GM12878 (cell line): ENCODE measurements around the gene SPEM2. TPM values are rescaled to one million over a fixed set of nuclear protein-coding genes. Genes with fewer than 3 reads are reported as not detected.

Experiments used
- ATAC-seq: fragments of 200-7000 bp; cut with Tn5 transposase; 3 replicates; pipeline ENCODE4 v1.9.1; 2020; ENCODE audit warnings: mild to moderate bottlenecking, moderate library complexity
- BruUV-seq: library from RNA; stranded (reverse); fragments of 400-500 nt; replicated peaks from 2 replicates; lab custom pipeline; 2021; lab: Mats Ljungman, UMichigan
- CTCF ChIA-PET: fragments of 300-600 bp; sonication (Branson Sonifier 250); formaldehyde crosslinking; extraction: SDS; loops from one replicate; lab custom pipeline; 2021; ENCODE audit warnings: inconsistent platforms; lab: Yijun Ruan, JAX
- POLR2A ChIA-PET: fragments of 350-600 bp; formaldehyde crosslinking; extraction: SDS; loops from one replicate; lab custom pipeline; 2021; ENCODE audit warnings: inconsistent platforms; lab: Charles Lee
- RAD21 ChIA-PET: fragments of 300-600 bp; sonication (Branson Sonifier 250); formaldehyde crosslinking; loops from one replicate; lab custom pipeline; 2023; ENCODE audit warnings: antibody characterized with exemption; ENCODE audit not compliant: unreplicated experiment; lab: Charles Lee
- SMC1A ChIA-PET: fragments of 300-600 bp; sonication (Branson Sonifier 250); formaldehyde crosslinking; loops from one replicate; lab custom pipeline; 2023; ENCODE audit not compliant: unreplicated experiment, uncharacterized antibody; lab: Charles Lee
- DNase-seq: peaks from one replicate; pipeline ENCODE4 v3.0.0-alpha.2; 2011; ENCODE audit warnings: low read depth, low spot score
- FAIRE-seq: peaks from 3 replicates; lab custom pipeline; 2011; peaks lifted over from hg19 to GRCh38; lab: Jason Lieb, UNC
- H2AFZ ChIP-seq: 2 replicates; pipeline ENCODE4 v1.6.0; 2011; ENCODE audit warnings: low read depth, low read length, control low read depth; ENCODE audit not compliant: control insufficient read depth
- H3K27ac ChIP-seq: 2 replicates; pipeline ENCODE4 v1.5.1; 2011; ENCODE audit warnings: control low read depth; ENCODE audit not compliant: control insufficient read depth, insufficient read depth
- H3K27me3 ChIP-seq, 2 experiments: replicated peaks in 1 of 2; 2 replicates each; pipeline versions ENCODE4 v1.6.0 to v1.6.1; 2011; ENCODE audit warnings: low read length in 1 of 2; ENCODE audit not compliant: control insufficient read depth in 2 of 2, insufficient read depth in 2 of 2
- H3K36me3 ChIP-seq, 2 experiments: 2 replicates each; pipeline ENCODE4 v1.5.1; 2011; ENCODE audit warnings: low read length in 1 of 2; ENCODE audit not compliant: control insufficient read depth in 2 of 2, insufficient read depth in 2 of 2
- H3K4me1 ChIP-seq: 2 replicates; pipeline ENCODE4 v1.6.1; 2011; ENCODE audit warnings: mild to moderate bottlenecking, low read length, moderate library complexity, mixed read lengths; ENCODE audit not compliant: control insufficient read depth, insufficient read depth
- H3K4me2 ChIP-seq: 2 replicates; pipeline ENCODE4 v1.6.0; 2011; ENCODE audit warnings: control low read depth; ENCODE audit not compliant: control insufficient read depth, insufficient read depth
- H3K4me3 ChIP-seq: fragments of 200-600 bp; sonication (generic); 2 replicates; pipeline ENCODE4 v1.5.1; 2016
- H3K79me2 ChIP-seq: 2 replicates; pipeline ENCODE4 v1.6.0; 2011; ENCODE audit warnings: low read length; ENCODE audit not compliant: control insufficient read depth, insufficient read depth
- H3K9ac ChIP-seq: 2 replicates; pipeline ENCODE4 v1.8.0; 2011; ENCODE audit warnings: low read length, control low read depth, mixed read lengths; ENCODE audit not compliant: control insufficient read depth, insufficient read depth
- H3K9me3 ChIP-seq: replicated peaks from 3 replicates; pipeline ENCODE4 v1.5.1; 2011; ENCODE audit warnings: mild to moderate bottlenecking, low read length; ENCODE audit not compliant: control insufficient read depth, insufficient read depth
- H4K20me1 ChIP-seq: 2 replicates; pipeline ENCODE4 v1.6.0; 2011; ENCODE audit not compliant: control insufficient read depth, insufficient read depth
- CREM ChIP-seq: IDR thresholded peaks from 2 replicates; pipeline ENCODE4 v1.6.1; 2014; ENCODE audit warnings: antibody characterized with exemption, low read depth
- ESRRA ChIP-seq: IDR thresholded peaks from 2 replicates; pipeline ENCODE4 v1.6.1; 2012; ENCODE audit warnings: mild to moderate bottlenecking, low read length, improper control_type of control experiment
- NFYB ChIP-seq: IDR thresholded peaks from 2 replicates; pipeline ENCODE4 v1.6.1; 2011; ENCODE audit warnings: low read depth, mild to moderate bottlenecking, low read length, improper control_type of control experiment, moderate library complexity; ENCODE audit not compliant: insufficient read depth
- POLR2AphosphoS2 ChIP-seq: IDR thresholded peaks from 2 replicates; pipeline ENCODE4 v1.6.1; 2011; ENCODE audit warnings: low read depth, mild to moderate bottlenecking, low read length, improper control_type of control experiment, moderate library complexity
- SMARCA5 ChIP-seq: fragments of 450-650 bp; IDR thresholded peaks from 2 replicates; pipeline ENCODE4 v1.6.1; 2017; ENCODE audit warnings: mild to moderate bottlenecking
- WGBS: methylation state at CpG from one replicate; pipeline ENCODE4 v1.1.6; 2016; ENCODE audit warnings: low lambda C conversion rate; ENCODE audit not compliant: insufficient replicate concordance, insufficient coverage; ENCODE audit errors: missing lambda C conversion rate; 5-methylcytosine and 5-hydroxymethylcytosine counted together
- in situ Hi-C: fragments of 300-500 bp; cut with MboI; formaldehyde crosslinking; loops from 9 replicates; pipeline ENCODE4 v1.14.3; 2018; ENCODE audit warnings: mixed read lengths
- intact Hi-C: fragments of 100-400 bp; cut with micrococcal nuclease; formaldehyde crosslinking; loops from one replicate; pipeline ENCODE4 v1.14.2; 2022; ENCODE audit not compliant: unreplicated experiment
- polyA plus RNA-seq, 11 experiments: library from polyadenylated mRNA; depleted of rRNA in 4 of 11; unstranded in 6 of 11; stranded (reverse) in 5 of 11; fragments of >200 nt; fragmentation: Nextera tagmentation in 4 of 11; fragmentation: Illumina TruSeq in 1 of 11; extraction: Ambion mirVana in 4 of 11; extraction: Trizol in 1 of 11; gene quantifications; 1 replicate in 1 of 11; 2 replicates in 10 of 11; pipeline versions ENCODE4 v1.2.1 to v1.2.3, GENCODE V29; 2011 to 2016; ENCODE audit warnings: inconsistent platforms in 2 of 11, missing spikeins in 2 of 11, low read depth in 1 of 11
- total RNA-seq, 4 experiments: library from RNA; depleted of rRNA in 3 of 4; stranded (reverse); fragments of >200 nt in 3 of 4; fragmentation: Illumina TruSeq in 1 of 4; extraction: Trizol in 1 of 4; gene quantifications; 2 replicates each; pipeline versions ENCODE4 v1.2.1 to v1.2.3, GENCODE V29; 2013 to 2021
- TF ChIP-seq, protein P1 (sequence below): fragments of 450-650 bp; IDR thresholded peaks from 2 replicates; pipeline ENCODE4 v1.6.1; 2017; ENCODE audit warnings: mild to moderate bottlenecking, low read depth, inconsistent platforms; ENCODE audit not compliant: poor library complexity, severe bottlenecking
- TF ChIP-seq, protein P2 (sequence below): fragments of 450-650 bp; IDR thresholded peaks from 2 replicates; pipeline ENCODE4 v1.6.1; 2016; ENCODE audit warnings: mild to moderate bottlenecking, moderate library complexity, borderline replicate concordance

The SPEM2 gene
- total and polyA plus RNA-seq, 10 of the 15 experiments (the other 5 are each of a cell fraction or from before 2014, with no cell fraction given), result not detected

DNA sequence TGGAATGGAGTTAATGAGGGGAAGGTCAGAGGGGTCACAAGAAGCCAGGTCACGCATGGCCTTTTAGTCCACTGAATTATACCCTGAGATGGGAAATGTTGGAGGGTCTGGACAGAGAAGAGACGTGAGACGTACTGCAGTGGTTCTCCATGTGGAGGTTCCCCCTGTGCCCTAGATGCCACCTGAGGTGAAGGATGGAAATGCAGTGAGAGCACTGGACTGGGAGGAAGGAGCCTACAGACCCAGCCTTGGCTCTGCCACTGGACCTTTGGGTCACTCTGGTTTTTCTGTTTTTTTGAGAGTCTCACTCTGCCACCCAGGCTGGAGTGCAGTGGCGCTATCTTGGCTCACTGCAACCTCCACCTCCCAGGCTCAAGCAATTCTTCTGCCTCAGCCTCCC, 29.3 kb upstream of the SPEM2 start:
- in situ Hi-C loops (no loop called here), intact Hi-C loops (no loop called here)
- no peak overlapping the region for H3K9ac ChIP-seq
- peaks cover 2% of the 10 kb centered on the region for H3K79me2 ChIP-seq
- TF ChIP-seq POLR2AphosphoS2, result no peak
- TF ChIP-seq NFYB, result no peak
- no peaks in the 10 kb centered on the region for H3K36me3 ChIP-seq
- ATAC-seq (no peak), FAIRE-seq (no peak), DNase-seq (no peak)
- no peak overlapping the region for H3K4me2 ChIP-seq
- WGBS, result 96% methylated on average over 4 of the region's 4 CpGs
- CTCF ChIA-PET, result no interaction called here
- H3K4me3 ChIP-seq, result no peak overlapping the region
- no peaks in the 10 kb centered on the region for H3K27me3 ChIP-seq
- no peak overlapping the region for H2AFZ ChIP-seq
- H3K27ac ChIP-seq, result no peak overlapping the region
- no peaks in the 10 kb centered on the region for H3K9me3 ChIP-seq
- no TSS peak for BruUV-seq
- RAD21 ChIA-PET, result no interaction called here
- no peaks in the 10 kb centered on the region for H3K4me1 ChIP-seq
- POLR2A ChIA-PET, result interaction anchor here (3.2 kb wide), 1 partner anchor 7 kb away, joined by 23 read pairs; the partner anchor contains the start of gene TMEM256
- SMC1A ChIA-PET, result no interaction called here
- H4K20me1 ChIP-seq, result no peaks in the 10 kb centered on the region

DNA sequence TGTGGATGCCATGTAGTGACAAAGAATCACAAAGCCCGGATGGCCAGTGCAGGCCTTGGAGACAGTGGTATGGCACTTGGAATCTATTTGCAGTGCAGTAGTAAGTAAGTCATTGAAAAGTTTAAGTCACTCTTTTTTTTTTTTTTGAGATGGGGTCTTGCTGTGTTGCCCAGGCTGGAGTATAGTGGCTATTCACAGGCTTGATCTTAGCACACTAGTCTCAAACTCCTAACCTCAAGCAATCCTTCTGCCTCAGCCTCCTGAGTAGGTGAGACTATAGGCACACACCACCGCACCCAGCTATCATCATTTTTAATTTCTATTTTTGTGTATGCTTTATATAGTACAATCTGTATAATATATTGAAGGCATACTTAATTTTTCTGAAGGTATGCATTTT, 26.8 kb upstream of the SPEM2 start:
- ATAC-seq (no peak), DNase-seq (no peak), FAIRE-seq (no peak)
- CTCF ChIA-PET, result interaction anchor here (1.3 to 1.6 kb wide), 2 partner anchors 42 to 162 kb away, joined by 4 to 5 read pairs; no protein-coding TSS in a partner anchor
- H2AFZ ChIP-seq, result no peak overlapping the region
- H3K27me3 ChIP-seq, result no peaks in the 10 kb centered on the region
- H3K4me3 ChIP-seq, result no peak overlapping the region
- RAD21 ChIA-PET, result no interaction called here
- intact Hi-C loops (no loop called here), in situ Hi-C loops (no loop called here)
- SMC1A ChIA-PET, result interaction anchor here (1.4 kb wide), 1 partner anchor 37 kb away, joined by 5 read pairs; the partner anchor contains the start of gene TMEM102
- no peaks in the 10 kb centered on the region for H3K36me3 ChIP-seq
- peaks cover 3% of the 10 kb centered on the region; the same call in 1 of the 2 replicates for H3K4me1 ChIP-seq
- no peaks in the 10 kb centered on the region for H3K9me3 ChIP-seq
- no peak overlapping the region for H3K9ac ChIP-seq
- 100% methylated on average over 2 of the region's 2 CpGs for WGBS
- no peaks in the 10 kb centered on the region for H4K20me1 ChIP-seq
- no peak overlapping the region for H3K27ac ChIP-seq
- POLR2A ChIA-PET, result interaction anchor here (0.7 kb wide), 1 partner anchor 355 kb away, joined by 4 read pairs; the partner anchor contains the start of gene SLC16A11
- BruUV-seq, result no TSS peak
- no peak overlapping the region for H3K4me2 ChIP-seq
- peaks cover 1% of the 10 kb centered on the region for H3K79me2 ChIP-seq
- no peak for TF ChIP-seq SMARCA5
- TF ChIP-seq CREM, result no peak
- no peak for TF ChIP-seq ESRRA
- TF ChIP-seq, protein P1, sequence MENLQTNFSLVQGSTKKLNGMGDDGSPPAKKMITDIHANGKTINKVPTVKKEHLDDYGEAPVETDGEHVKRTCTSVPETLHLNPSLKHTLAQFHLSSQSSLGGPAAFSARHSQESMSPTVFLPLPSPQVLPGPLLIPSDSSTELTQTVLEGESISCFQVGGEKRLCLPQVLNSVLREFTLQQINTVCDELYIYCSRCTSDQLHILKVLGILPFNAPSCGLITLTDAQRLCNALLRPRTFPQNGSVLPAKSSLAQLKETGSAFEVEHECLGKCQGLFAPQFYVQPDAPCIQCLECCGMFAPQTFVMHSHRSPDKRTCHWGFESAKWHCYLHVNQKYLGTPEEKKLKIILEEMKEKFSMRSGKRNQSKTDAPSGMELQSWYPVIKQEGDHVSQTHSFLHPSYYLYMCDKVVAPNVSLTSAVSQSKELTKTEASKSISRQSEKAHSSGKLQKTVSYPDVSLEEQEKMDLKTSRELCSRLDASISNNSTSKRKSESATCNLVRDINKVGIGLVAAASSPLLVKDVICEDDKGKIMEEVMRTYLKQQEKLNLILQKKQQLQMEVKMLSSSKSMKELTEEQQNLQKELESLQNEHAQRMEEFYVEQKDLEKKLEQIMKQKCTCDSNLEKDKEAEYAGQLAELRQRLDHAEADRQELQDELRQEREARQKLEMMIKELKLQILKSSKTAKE, result no peak
- TF ChIP-seq, protein P2, sequence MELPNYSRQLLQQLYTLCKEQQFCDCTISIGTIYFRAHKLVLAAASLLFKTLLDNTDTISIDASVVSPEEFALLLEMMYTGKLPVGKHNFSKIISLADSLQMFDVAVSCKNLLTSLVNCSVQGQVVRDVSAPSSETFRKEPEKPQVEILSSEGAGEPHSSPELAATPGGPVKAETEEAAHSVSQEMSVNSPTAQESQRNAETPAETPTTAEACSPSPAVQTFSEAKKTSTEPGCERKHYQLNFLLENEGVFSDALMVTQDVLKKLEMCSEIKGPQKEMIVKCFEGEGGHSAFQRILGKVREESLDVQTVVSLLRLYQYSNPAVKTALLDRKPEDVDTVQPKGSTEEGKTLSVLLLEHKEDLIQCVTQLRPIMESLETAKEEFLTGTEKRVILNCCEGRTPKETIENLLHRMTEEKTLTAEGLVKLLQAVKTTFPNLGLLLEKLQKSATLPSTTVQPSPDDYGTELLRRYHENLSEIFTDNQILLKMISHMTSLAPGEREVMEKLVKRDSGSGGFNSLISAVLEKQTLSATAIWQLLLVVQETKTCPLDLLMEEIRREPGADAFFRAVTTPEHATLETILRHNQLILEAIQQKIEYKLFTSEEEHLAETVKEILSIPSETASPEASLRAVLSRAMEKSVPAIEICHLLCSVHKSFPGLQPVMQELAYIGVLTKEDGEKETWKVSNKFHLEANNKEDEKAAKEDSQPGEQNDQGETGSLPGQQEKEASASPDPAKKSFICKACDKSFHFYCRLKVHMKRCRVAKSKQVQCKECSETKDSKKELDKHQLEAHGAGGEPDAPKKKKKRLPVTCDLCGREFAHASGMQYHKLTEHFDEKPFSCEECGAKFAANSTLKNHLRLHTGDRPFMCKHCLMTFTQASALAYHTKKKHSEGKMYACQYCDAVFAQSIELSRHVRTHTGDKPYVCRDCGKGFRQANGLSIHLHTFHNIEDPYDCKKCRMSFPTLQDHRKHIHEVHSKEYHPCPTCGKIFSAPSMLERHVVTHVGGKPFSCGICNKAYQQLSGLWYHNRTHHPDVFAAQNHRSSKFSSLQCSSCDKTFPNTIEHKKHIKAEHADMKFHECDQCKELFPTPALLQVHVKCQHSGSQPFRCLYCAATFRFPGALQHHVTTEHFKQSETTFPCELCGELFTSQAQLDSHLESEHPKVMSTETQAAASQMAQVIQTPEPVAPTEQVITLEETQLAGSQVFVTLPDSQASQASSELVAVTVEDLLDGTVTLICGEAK, result no peak
